K562 (cell line): ENCODE measurements around the gene KIAA0513. TPM values are rescaled to one million over a fixed set of nuclear protein-coding genes. Genes with fewer than 3 reads are reported as not detected.

Source experiments
- FOXA1 ChIP-seq: fragments of 450-650 bp; IDR thresholded peaks from 2 replicates; pipeline ENCODE4 v1.6.1; 2016; ENCODE audit warnings: mild to moderate bottlenecking, borderline replicate concordance
- MAFK ChIP-seq: IDR thresholded peaks from 2 replicates; pipeline ENCODE4 v1.6.1; 2011; ENCODE audit warnings: low read length, improper control_type of control experiment
- MCM7 ChIP-seq, 2 experiments: fragments of 450-650 bp; IDR thresholded peaks; 2 replicates each; pipeline ENCODE4 v1.6.1; 2016 to 2018
- PCBP1 ChIP-seq: fragments of 200-400 bp; formaldehyde crosslinking; IDR thresholded peaks from 2 replicates; pipeline ENCODE4 v1.6.1; 2018; ENCODE audit warnings: mild to moderate bottlenecking, low read depth, low read length; ENCODE audit not compliant: poor library complexity, severe bottlenecking
- SRSF3 ChIP-seq: fragments of 200-400 bp; formaldehyde crosslinking; IDR thresholded peaks from 2 replicates; pipeline ENCODE4 v1.6.1; 2016; ENCODE audit warnings: mild to moderate bottlenecking, low read length, moderate library complexity; ENCODE audit not compliant: insufficient read depth
- TSC22D4 ChIP-seq: fragments of 450-650 bp; IDR thresholded peaks from 2 replicates; pipeline ENCODE4 v1.6.1; 2016; ENCODE audit warnings: missing genetic modification characterization, missing biosample characterization, control low read depth
- ZBTB1 ChIP-seq: sonication (generic); formaldehyde crosslinking; IDR thresholded peaks from 2 replicates; pipeline ENCODE4 v1.8.1; 2023; ENCODE audit warnings: missing genetic modification reagents, low read depth, mild to moderate bottlenecking, borderline replicate concordance
- ZKSCAN8 ChIP-seq: fragments of 200-800 bp; sonication (Bioruptor generic); IDR thresholded peaks from 2 replicates; pipeline ENCODE4 v1.6.1; 2016; ENCODE audit warnings: missing genetic modification characterization, missing compliant biosample characterization
- ZNF143 ChIP-seq: sonication (generic); formaldehyde crosslinking; IDR thresholded peaks from 2 replicates; pipeline ENCODE4 v1.9.0; 2022; ENCODE audit warnings: mild to moderate bottlenecking, missing genetic modification reagents
- ZNF253 ChIP-seq: fragments of 250-450 bp; sonication (Bioruptor Pico); conservative IDR thresholded peaks from 2 replicates; pipeline ENCODE4 v1.6.1; 2021; ENCODE audit warnings: mild to moderate bottlenecking
- ZNF282 ChIP-seq: sonication (generic); formaldehyde crosslinking; IDR thresholded peaks from 2 replicates; pipeline ENCODE4 v1.8.1; 2023; ENCODE audit warnings: missing genetic modification reagents
- ZNF41 ChIP-seq: fragments of 250-450 bp; sonication (Bioruptor Pico); conservative IDR thresholded peaks from 2 replicates; pipeline ENCODE4 v1.4.0; 2020; ENCODE audit warnings: mild to moderate bottlenecking
- polyA plus RNA-seq, 8 experiments: library from polyadenylated mRNA; depleted of rRNA in 4 of 8; stranded (reverse) in 5 of 8; unstranded in 3 of 8; fragments of >200 nt; fragmentation: Nextera tagmentation in 2 of 8; fragmentation: Illumina TruSeq in 1 of 8; extraction: Ambion mirVana in 2 of 8; extraction: Trizol in 1 of 8; gene quantifications; 2 replicates each; pipeline versions ENCODE4 v1.2.1 to v1.2.3, GENCODE V29; 2011 to 2014; ENCODE audit warnings: inconsistent platforms in 1 of 8, missing spikeins in 1 of 8
- total RNA-seq, 7 experiments: library from RNA; depleted of rRNA in 6 of 7; stranded (reverse); fragments of >200 nt in 6 of 7; fragmentation: Illumina TruSeq in 2 of 7; extraction: Trizol in 2 of 7; gene quantifications; 2 replicates each; pipeline versions ENCODE4 v1.2.1 to v1.2.3, GENCODE V29; 2011 to 2021; ENCODE audit warnings: low replicate concordance in 1 of 7
- TF ChIP-seq, protein P1 (sequence below): fragments of 450-650 bp; IDR thresholded peaks from 2 replicates; pipeline ENCODE4 v1.6.1; 2016; ENCODE audit warnings: low read depth, mild to moderate bottlenecking, moderate library complexity
- TF ChIP-seq, protein P2 (sequence below): fragments of 250-450 bp; sonication (Bioruptor Pico); IDR thresholded peaks from 2 replicates; pipeline ENCODE4 v1.8.0; 2021; ENCODE audit warnings: moderate library complexity, mild to moderate bottlenecking, inconsistent platforms
- TF ChIP-seq, protein P3 (sequence below): sonication (generic); formaldehyde crosslinking; IDR thresholded peaks from 2 replicates; pipeline ENCODE4 v1.8.0; 2022; ENCODE audit warnings: mild to moderate bottlenecking, missing genetic modification reagents
- TF ChIP-seq, protein P4 (sequence below), 2 experiments: fragments of 450-650 bp; IDR thresholded peaks; 2 replicates each; pipeline ENCODE4 v1.6.1; 2016; ENCODE audit warnings: mild to moderate bottlenecking in 2 of 2, borderline replicate concordance in 1 of 2, low read depth in 1 of 2, moderate library complexity in 1 of 2

Gene KIAA0513
- total and polyA plus RNA-seq, 9 of the 15 experiments (the other 6 are each of a cell fraction or from before 2014, with no cell fraction given) = 0.18 to 13.7 (median 10.2) TPM

DNA sequence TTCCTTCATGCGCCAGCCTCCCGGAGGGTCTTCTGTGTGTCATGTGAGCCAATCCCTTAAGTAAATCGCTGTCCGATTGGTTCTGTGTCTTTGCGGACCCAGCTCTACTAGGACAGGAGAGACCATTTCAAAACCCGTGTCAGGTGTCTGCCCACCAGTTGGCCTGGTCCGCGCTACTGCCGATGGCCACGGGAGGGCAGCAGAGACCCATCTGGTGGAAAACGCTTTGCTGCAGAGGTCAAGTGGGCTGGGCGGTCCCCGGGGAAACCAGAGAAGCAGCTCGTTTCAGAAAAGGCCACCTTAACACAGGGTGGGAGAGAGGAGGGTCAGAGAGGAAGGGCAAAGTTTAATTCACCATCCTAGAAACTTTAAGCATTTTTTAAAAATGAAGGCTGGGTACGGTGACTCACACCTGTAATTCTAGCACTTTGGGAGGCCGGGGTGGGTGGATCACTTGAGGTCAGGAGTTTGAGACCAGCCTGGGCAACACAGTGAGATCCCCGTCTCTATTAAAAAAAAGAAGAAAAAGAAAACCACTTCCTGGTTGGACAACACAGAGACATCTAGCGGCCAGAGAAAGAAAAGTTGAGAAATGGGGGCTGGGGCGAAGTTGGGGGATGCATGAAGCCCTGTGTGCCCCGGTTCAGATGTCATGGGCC, 87.4 kb downstream of the KIAA0513 start (continued):
- TF ChIP-seq, protein P1, sequence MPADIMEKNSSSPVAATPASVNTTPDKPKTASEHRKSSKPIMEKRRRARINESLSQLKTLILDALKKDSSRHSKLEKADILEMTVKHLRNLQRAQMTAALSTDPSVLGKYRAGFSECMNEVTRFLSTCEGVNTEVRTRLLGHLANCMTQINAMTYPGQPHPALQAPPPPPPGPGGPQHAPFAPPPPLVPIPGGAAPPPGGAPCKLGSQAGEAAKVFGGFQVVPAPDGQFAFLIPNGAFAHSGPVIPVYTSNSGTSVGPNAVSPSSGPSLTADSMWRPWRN = 0 out of 2 replicates have a peak, but pooled peaks have one; percentile 34
- TF ChIP-seq, protein P2, sequence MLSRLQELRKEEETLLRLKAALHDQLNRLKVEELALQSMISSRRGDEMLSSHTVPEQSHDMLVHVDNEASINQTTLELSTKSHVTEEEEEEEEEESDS = no peak
- TF ChIP-seq ZKSCAN8 = no peak
- no peak for TF ChIP-seq ZNF41 (CRISPR knock-in tag)
- TF ChIP-seq, protein P3, sequence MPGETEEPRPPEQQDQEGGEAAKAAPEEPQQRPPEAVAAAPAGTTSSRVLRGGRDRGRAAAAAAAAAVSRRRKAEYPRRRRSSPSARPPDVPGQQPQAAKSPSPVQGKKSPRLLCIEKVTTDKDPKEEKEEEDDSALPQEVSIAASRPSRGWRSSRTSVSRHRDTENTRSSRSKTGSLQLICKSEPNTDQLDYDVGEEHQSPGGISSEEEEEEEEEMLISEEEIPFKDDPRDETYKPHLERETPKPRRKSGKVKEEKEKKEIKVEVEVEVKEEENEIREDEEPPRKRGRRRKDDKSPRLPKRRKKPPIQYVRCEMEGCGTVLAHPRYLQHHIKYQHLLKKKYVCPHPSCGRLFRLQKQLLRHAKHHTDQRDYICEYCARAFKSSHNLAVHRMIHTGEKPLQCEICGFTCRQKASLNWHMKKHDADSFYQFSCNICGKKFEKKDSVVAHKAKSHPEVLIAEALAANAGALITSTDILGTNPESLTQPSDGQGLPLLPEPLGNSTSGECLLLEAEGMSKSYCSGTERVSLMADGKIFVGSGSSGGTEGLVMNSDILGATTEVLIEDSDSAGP (CRISPR knock-in tag) = no peak
- TF ChIP-seq, protein P4, sequence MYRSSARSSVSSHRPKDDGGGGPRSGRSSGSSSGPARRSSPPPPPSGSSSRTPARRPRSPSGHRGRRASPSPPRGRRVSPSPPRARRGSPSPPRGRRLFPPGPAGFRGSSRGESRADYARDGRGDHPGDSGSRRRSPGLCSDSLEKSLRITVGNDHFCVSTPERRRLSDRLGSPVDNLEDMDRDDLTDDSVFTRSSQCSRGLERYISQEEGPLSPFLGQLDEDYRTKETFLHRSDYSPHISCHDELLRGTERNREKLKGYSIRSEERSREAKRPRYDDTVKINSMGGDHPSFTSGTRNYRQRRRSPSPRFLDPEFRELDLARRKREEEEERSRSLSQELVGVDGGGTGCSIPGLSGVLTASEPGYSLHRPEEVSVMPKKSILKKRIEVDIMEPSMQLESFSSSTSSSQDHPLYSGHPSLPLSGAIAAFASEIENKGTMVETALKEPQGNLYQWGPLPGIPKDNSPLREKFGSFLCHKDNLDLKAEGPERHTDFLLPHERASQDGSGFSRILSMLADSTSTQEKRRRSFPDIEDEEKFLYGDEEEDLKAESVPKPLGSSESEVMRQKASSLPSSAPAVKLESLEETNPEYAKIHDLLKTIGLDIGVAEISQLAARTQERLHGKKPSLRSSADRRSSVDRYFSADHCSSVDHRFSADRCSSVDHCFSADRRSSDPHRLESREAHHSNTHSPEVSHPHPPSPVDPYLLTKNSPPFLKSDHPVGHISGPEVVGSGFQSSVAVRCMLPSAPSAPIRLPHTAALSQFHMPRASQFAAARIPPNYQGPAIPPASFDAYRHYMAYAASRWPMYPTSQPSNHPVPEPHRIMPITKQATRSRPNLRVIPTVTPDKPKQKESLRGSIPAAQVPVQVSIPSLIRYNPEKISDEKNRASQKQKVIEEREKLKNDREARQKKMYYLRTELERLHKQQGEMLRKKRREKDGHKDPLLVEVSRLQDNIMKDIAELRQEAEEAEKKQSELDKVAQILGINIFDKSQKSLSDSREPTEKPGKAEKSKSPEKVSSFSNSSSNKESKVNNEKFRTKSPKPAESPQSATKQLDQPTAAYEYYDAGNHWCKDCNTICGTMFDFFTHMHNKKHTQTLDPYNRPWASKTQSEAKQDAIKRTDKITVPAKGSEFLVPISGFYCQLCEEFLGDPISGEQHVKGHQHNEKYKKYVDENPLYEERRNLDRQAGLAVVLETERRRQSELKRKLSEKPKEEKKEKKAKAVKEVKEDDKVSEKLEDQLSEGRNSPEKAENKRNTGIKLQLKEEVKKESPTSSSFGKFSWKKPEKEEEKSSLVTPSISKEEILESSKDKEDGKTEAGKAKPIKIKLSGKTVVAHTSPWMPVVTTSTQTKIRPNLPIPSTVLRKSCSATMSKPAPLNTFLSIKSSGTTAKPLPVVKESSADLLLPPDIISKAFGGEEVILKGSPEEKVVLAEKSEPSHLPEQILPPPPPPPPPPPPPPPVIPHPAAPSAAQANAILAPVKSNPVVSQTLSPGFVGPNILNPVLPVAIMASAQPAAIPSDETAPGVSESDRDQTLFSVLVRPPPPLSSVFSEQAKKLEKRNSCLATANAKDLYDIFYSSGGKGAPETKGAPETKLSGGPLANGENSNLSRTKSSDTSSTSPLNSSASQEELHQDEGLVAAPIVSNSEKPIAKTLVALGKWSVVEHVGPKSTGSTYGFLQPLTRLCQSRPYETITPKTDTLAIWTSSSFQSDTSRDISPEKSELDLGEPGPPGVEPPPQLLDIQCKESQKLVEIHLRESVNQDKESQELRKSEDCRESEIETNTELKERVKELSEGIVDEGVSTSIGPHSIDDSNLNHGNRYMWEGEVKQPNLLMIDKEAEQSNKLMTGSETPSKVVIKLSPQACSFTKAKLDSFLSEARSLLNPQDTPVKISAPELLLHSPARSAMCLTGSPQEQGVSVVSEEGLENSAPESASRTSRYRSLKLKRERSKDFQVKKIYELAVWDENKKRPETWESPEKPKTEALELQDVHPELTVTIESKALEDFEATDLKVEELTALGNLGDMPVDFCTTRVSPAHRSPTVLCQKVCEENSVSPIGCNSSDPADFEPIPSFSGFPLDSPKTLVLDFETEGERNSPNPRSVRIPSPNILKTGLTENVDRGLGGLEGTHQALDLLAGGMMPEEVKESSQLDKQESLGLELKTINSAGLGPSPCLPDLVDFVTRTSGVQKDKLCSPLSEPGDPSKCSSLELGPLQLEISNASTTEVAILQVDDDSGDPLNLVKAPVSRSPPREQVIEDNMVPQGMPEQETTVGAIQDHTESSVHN (IDR thresholded peaks at IDR 0.05; ENCODE audit: borderline replicate concordance in 1 of 2, low read depth in 1 of 2) = no peak
- no peak for TF ChIP-seq ZBTB1 (CRISPR knock-in tag)
- TF ChIP-seq TSC22D4 = no peak
- TF ChIP-seq ZNF282 (CRISPR knock-in tag) = no peak
- TF ChIP-seq FOXA1 = no peak
- no peak for TF ChIP-seq ZNF253 (CRISPR knock-in tag)
- TF ChIP-seq MAFK = no peak; the same call in 1 of the 2 replicates
- TF ChIP-seq PCBP1 = no peak
- TF ChIP-seq MCM7 (IDR thresholded peaks at IDR 0.05) = no peak
- no peak for TF ChIP-seq SRSF3
- no peak for TF ChIP-seq ZNF143 (CRISPR knock-in tag)
